ENCODE measurements around the gene OAS2.

DNA sequence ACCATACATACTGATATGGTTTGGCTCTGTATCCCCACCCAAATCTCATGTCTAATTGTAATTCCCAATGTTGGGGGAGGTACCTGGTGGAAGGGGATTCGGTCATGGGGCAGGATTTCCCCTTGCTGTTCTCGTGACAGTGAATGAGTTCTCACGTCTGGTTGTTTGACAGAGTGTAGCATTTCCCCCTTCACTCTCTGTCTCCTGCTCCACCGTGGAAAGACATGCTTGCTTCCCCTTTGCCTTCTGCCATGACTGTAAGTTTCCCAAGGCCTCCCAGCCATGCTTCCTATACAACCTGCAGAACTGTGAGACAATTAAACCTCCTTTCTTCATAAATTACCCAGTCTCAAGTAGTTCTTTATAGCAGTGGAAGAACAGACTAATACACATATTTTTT lies 49.4 kb downstream of the OAS2 start:
- TF ChIP-seq, protein P1, sequence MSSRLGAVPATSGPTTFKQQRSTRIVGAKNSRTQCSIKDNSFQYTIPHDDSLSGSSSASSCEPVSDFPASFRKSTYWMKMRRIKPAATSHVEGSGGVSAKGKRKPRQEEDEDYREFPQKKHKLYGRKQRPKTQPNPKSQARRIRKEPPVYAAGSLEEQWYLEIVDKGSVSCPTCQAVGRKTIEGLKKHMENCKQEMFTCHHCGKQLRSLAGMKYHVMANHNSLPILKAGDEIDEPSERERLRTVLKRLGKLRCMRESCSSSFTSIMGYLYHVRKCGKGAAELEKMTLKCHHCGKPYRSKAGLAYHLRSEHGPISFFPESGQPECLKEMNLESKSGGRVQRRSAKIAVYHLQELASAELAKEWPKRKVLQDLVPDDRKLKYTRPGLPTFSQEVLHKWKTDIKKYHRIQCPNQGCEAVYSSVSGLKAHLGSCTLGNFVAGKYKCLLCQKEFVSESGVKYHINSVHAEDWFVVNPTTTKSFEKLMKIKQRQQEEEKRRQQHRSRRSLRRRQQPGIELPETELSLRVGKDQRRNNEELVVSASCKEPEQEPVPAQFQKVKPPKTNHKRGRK (tag; IDR thresholded peaks at IDR 0.05) = no peak
- TF ChIP-seq, protein P2, sequence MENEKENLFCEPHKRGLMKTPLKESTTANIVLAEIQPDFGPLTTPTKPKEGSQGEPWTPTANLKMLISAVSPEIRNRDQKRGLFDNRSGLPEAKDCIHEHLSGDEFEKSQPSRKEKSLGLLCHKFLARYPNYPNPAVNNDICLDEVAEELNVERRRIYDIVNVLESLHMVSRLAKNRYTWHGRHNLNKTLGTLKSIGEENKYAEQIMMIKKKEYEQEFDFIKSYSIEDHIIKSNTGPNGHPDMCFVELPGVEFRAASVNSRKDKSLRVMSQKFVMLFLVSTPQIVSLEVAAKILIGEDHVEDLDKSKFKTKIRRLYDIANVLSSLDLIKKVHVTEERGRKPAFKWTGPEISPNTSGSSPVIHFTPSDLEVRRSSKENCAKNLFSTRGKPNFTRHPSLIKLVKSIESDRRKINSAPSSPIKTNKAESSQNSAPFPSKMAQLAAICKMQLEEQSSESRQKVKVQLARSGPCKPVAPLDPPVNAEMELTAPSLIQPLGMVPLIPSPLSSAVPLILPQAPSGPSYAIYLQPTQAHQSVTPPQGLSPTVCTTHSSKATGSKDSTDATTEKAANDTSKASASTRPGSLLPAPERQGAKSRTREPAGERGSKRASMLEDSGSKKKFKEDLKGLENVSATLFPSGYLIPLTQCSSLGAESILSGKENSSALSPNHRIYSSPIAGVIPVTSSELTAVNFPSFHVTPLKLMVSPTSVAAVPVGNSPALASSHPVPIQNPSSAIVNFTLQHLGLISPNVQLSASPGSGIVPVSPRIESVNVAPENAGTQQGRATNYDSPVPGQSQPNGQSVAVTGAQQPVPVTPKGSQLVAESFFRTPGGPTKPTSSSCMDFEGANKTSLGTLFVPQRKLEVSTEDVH (IDR thresholded peaks at IDR 0.05; ENCODE audit: low read depth, partially characterized antibody) = no peak
- no peak for TF ChIP-seq EZH2 (IDR thresholded peaks at IDR 0.05; ENCODE audit: borderline replicate concordance, low read depth, low read length)
